HUES48 (cell line): Measurements from ENCODE around the gene FIBCD1.

Experiments
- H3K27ac ChIP-seq: one replicate; pipeline ENCODE4 v1.7.0; 2013; ENCODE audit warnings: low read depth, low read length, inconsistent platforms
- H3K27me3 ChIP-seq: 2 replicates; pipeline ENCODE4 v1.6.1; 2013; ENCODE audit warnings: mild to moderate bottlenecking, low read length; ENCODE audit not compliant: control insufficient read depth, insufficient read depth
- H3K36me3 ChIP-seq: 2 replicates; pipeline ENCODE4 v1.6.1; 2013; ENCODE audit warnings: low read length; ENCODE audit not compliant: control insufficient read depth, insufficient read depth
- H3K4me1 ChIP-seq: 2 replicates; pipeline ENCODE4 v1.6.1; 2013; ENCODE audit warnings: mild to moderate bottlenecking, low read length; ENCODE audit not compliant: control insufficient read depth, insufficient read depth
- H3K4me3 ChIP-seq: 2 replicates; pipeline ENCODE4 v1.5.1; 2013; ENCODE audit warnings: mild to moderate bottlenecking, low read depth, low read length
- H3K9ac ChIP-seq: 2 replicates; pipeline ENCODE4 v1.6.1; 2013; ENCODE audit warnings: mild to moderate bottlenecking, low read depth, low read length, moderate library complexity
- H3K9me3 ChIP-seq: 2 replicates; pipeline ENCODE4 v1.6.1; 2013; ENCODE audit warnings: low read length; ENCODE audit not compliant: control insufficient read depth, insufficient read depth

The FIBCD1 gene

DNA sequence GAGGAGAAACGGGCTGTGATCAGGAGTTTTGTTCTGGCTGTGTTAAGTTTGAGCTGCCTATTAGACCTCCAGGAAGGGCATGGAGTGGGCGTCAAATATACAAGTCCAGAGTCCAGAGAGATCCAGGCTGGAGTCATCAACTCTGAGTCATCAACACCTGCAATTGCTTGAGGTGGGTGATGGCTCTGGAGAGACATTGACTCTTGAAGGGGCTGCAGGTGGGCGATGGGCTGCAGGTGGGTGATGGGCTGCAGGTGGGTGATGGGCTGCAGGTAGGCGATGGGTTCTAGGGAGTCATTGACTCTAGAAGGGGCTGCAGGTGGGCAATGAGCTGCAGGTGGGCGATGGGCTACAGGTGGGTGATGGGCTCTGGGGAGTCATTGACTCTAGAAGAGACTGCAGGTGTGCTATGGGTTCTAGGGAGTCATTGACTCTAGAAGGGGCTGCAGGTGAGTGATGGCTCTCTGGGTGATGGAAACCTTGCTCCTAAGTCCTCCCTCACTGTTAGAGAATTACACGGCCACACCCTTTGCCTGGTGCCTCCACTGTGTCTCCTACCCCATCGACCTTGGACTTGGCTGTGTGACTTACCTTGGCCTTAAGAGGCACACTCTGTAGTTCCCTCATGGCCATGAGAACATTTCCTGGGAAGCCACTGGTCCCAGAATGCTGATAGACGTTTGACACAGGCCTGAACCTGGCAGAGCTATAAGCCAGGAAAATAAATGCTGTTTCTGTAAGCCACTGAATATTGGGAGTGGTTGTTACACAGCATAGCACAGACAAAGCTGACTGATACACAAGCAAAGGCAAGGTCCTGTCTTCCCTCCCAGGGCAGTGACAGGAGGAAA is 10.4 kb upstream of the FIBCD1 start:
- no peak overlapping the region for H3K27ac ChIP-seq
- H3K9me3 ChIP-seq, result no peaks in the 10 kb centered on the region
- no peaks in the 10 kb centered on the region; the same call in 1 of the 2 replicates for H3K27me3 ChIP-seq
- no peak overlapping the region for H3K9ac ChIP-seq
- no peaks in the 10 kb centered on the region for H3K4me1 ChIP-seq
- no peaks in the 10 kb centered on the region for H3K36me3 ChIP-seq
- no peak overlapping the region for H3K4me3 ChIP-seq

DNA sequence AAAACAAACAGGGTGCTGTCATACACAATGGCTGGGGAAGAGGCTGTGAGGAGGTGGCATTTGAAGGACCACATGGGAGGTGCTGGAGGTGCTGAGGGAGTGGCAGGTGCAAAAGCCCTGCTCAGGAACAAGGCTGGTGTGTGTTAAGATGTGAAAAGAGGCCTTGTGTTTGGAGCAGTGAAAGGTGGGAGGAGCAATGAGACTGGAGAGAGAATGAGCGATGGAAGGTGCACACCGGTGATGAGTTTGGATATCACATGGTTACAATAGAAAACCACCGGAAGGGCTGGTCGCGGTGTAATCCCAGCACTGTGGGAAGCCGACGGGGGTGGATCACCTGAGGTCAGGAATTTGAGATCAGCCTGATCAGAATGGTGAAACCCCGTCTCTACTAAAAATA is 9.2 kb upstream of the FIBCD1 start:
- Histone ChIP-seq H3K9ac (no peak overlapping the region), H3K36me3 (no peaks in the 10 kb centered on the region), H3K4me1 (no peaks in the 10 kb centered on the region), H3K9me3 (no peaks in the 10 kb centered on the region), H3K27me3 (no peaks in the 10 kb centered on the region; the same call in 1 of the 2 replicates), H3K27ac (no peak overlapping the region), H3K4me3 (no peak overlapping the region)

DNA sequence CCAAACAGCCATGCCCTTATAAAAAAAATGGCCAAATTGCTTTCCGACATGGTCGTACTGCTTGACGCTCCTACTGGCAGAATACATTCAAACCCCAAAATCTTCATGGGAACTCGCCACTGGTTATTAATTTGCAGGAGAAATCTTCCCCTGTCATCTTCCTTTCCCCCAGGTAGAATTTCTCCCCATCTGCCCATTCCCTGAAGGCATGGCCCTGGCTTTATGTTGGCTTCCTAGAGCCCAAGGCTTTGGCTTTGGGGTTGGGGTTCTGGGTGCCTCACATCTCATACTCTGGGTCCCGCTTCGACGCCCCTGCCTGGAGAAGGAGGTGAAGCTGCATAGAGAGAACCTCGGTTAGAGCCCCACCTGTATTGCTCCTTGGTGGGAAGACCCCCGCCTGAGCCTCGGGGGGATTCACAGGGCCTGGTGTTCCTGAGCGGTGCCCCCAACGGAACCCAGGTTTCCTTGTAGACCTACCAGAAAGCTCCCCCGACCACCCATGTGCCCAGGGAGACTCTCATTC is 8.6 kb upstream of the FIBCD1 start:
- H3K36me3 ChIP-seq, result no peaks in the 10 kb centered on the region
- no peaks in the 10 kb centered on the region for H3K4me1 ChIP-seq
- H3K9me3 ChIP-seq, result no peaks in the 10 kb centered on the region
- H3K9ac ChIP-seq, result no peak overlapping the region
- H3K27me3 ChIP-seq, result no peaks in the 10 kb centered on the region; the same call in 1 of the 2 replicates
- H3K4me3 ChIP-seq, result no peak overlapping the region
- H3K27ac ChIP-seq, result no peak overlapping the region

DNA sequence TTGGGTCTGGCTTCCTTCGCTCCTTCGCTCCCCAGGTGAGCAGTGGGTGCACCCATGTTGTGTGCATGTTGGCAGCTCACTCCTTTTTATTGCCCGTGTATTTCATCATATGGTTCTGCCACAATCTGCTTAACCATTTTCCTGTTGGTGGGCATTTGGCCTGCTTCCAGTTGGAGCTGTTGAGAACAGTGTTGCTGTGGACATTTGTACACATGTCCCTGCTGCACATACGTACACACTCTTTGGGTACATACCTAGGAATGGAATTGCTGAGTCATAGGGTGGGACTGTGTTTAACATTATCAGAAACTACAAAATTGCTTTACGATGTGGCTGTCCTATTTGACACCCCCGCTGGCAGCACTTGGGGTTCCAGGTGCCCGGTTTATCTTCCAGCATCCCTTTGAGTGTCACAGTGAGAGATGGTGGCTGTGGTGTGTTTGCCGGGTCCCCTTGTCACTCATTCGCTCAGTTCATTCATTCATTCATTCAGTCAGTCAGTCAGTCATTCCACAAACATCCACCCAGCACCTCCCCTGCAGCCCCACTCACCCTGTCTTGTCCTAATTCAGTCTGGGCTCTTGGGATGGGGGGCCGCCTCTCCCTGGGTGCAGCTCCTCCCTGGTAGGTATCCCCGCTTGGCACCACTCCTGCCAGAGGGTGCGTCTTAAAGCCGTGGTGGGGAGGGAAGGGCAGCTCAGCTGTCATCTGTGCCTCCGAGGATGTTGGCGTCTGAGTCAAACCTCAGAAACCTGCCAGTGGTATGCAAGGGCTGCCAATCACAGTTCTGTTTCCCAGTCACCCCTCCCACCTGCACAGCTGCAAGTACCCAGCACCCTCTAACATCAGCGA is 7.9 kb upstream of the FIBCD1 start:
- Histone ChIP-seq H3K9me3 (no peaks in the 10 kb centered on the region), H3K36me3 (no peaks in the 10 kb centered on the region), H3K27ac (no peak overlapping the region), H3K4me3 (no peak overlapping the region), H3K27me3 (peaks cover 4% of the 10 kb centered on the region), H3K4me1 (no peaks in the 10 kb centered on the region), H3K9ac (no peak overlapping the region)

DNA sequence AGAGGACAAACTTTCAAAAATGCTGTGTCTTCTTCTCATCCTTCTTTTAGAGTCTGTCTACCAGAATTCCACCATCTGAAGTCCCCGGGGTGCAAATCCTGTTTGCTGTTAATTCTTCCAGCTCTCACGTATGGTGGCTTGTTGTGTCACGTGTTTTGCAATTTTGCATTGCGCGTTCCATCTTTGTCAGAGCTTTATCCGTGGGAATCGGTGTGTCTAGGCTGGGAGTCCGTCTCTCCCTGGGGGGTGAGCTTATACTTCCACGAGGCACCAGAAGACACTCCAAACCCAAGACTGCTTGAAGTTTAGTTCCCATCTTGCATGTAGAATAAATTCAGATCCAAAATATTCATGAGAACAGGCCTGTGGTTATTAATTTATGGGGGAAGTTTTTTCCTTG is 6.1 kb upstream of the FIBCD1 start:
- Histone ChIP-seq H3K27me3 (peaks cover 18% of the 10 kb centered on the region), H3K9ac (no peak overlapping the region), H3K4me1 (peaks cover 6% of the 10 kb centered on the region; the same call in 1 of the 2 replicates)

DNA sequence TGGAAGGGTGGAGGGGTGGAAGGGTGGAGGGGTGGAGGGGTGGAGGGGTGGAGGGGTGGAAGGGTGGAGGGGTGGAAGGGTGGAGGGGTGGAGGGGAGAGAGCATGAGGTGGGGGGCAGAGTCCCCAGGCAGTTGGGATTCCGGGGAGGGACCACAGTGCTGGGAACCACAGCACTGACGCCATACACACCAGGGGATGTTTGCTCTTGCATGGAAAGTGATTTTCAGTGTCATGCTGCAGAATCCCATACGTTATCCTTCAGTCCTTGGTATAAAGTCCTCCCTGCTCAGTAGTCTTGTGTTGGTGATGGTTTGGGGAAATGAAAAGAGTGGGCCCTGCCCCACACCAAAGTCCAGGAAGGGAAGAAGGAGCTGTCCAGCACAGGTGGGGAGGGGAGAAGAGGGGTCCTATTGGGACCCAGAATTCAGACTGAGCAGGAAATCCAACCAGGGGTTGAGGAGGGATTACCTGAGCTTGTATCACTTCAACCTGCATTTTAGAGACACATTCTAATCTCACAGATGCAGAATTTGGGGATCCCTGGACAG is 5.5 kb upstream of the FIBCD1 start:
- Histone ChIP-seq H3K9ac (no peak overlapping the region), H3K27ac (no peak overlapping the region), H3K4me1 (peaks cover 6% of the 10 kb centered on the region; the same call in 1 of the 2 replicates), H3K4me3 (no peak overlapping the region), H3K27me3 (peaks cover 24% of the 10 kb centered on the region), H3K9me3 (no peaks in the 10 kb centered on the region), H3K36me3 (no peaks in the 10 kb centered on the region)

More for the DNA sequence above, 6.1 kb upstream of the FIBCD1 start:
- no peaks in the 10 kb centered on the region for H3K9me3 ChIP-seq
- no peak overlapping the region for H3K27ac ChIP-seq
- H3K4me3 ChIP-seq, result no peak overlapping the region
- no peaks in the 10 kb centered on the region for H3K36me3 ChIP-seq

DNA sequence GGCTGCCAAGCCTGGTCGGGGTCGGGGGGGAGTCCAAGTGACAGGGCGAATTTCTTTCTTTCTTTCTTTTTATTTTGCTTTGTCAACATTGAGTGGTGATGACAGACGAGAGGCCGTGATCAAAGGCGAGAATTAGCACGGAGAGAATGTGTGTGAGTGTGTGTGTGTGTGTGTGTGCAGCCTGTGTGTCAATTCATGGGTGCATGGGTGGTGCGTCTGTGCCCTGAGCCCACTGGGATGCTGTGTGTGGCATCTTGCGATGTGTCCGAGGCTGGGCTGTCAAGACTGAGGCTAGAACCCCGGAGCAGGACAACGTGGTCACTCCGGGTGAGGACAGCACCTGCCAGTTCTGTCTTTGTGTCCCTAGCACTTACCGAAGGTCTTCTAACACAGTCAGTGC is 4.7 kb upstream of the FIBCD1 start:
- Histone ChIP-seq H3K4me1 (peaks cover 6% of the 10 kb centered on the region; the same call in 1 of the 2 replicates), H3K9ac (no peak overlapping the region), H3K27me3 (peaks cover 32% of the 10 kb centered on the region), H3K9me3 (no peaks in the 10 kb centered on the region), H3K36me3 (no peaks in the 10 kb centered on the region), H3K4me3 (no peak overlapping the region), H3K27ac (no peak overlapping the region)

DNA sequence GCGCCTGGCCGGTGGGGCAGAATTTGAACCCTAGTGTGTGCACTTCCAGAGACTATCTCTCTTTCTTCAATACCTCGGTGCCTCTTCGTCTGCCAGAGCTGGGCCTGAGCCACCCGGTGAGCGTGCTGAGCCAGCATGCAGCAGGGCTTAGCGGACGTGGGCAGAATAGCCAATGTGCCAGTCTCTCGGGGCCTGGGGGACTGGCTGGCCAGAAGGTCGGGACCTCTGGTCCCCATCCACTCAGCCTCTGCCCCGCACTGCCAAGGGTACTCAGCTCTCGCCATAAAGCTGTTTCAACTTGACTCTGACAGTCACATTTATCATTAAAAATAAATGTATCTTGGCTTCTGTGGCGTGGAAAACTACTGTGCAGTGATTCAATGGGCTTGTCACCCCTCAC is 4.2 kb upstream of the FIBCD1 start:
- H3K4me1 ChIP-seq, result peaks cover 6% of the 10 kb centered on the region; the same call in 1 of the 2 replicates
- no peak overlapping the region for H3K27ac ChIP-seq
- H3K36me3 ChIP-seq, result no peaks in the 10 kb centered on the region
- no peak overlapping the region for H3K4me3 ChIP-seq
- H3K9me3 ChIP-seq, result no peaks in the 10 kb centered on the region
- peaks cover 36% of the 10 kb centered on the region for H3K27me3 ChIP-seq
- H3K9ac ChIP-seq, result no peak overlapping the region

DNA sequence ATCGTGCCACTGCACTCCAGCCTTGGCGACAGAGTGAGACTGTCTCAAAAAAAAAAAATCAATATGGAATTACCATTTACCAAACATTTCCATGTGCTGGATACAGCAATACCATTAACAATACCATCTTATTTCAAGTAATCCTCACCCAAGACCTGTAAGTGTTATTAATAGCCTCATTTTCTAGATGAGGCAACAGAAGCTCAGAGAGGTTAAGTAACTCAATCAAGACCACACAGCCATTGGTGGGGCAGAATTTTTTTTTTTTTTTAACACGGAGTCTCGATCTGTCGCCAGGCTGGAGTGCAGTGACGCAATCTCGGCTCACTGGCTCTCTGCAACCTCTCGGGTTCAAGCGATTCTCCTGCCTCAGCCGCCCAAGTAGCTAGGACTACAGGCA is 3.6 kb upstream of the FIBCD1 start:
- H3K36me3 ChIP-seq, result no peaks in the 10 kb centered on the region
- no peak overlapping the region for H3K4me3 ChIP-seq
- H3K27me3 ChIP-seq, result peaks cover 42% of the 10 kb centered on the region
- no peaks in the 10 kb centered on the region for H3K9me3 ChIP-seq
- H3K9ac ChIP-seq, result no peak overlapping the region
- H3K4me1 ChIP-seq, result peaks cover 8% of the 10 kb centered on the region; the same call in 1 of the 2 replicates
- no peak overlapping the region for H3K27ac ChIP-seq

DNA sequence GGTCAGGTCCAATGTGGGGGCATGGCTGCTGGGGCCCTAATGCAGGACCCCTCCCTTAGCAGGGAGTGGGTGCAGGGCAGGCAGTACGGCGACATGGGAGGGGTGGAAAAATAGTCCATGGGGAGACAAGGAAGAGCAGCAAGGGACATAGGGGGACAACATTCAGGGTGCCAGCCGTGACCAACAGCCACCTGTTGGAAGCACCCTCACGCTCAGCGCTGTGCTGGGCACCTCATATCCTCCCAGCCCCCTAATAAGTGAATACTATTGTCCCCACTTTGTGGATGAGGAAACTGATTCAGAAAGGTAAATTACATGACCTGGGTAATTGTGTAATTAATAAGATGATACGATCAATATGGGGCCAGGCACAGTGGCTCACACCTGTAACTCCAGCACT is 3.0 kb upstream of the FIBCD1 start:
- Histone ChIP-seq H3K4me3 (no peak overlapping the region), H3K9me3 (no peaks in the 10 kb centered on the region), H3K36me3 (no peaks in the 10 kb centered on the region), H3K4me1 (peaks cover 11% of the 10 kb centered on the region; the same call in 1 of the 2 replicates), H3K9ac (no peak overlapping the region), H3K27ac (no peak overlapping the region), H3K27me3 (peaks cover 48% of the 10 kb centered on the region)
